Psoas muscle (tissue), 8 donors: ENCODE results near the gene PIK3R6. TPM values are rescaled to one million over a fixed set of nuclear protein-coding genes. Genes with fewer than 3 reads are reported as not detected.

Experiments used
- ATAC-seq, 4 donors: fragments of 200-7000 bp; cut with Tn5 transposase; one replicate each; pipeline ENCODE4 v1.9.1; 2020; ENCODE audit warnings: moderate library complexity in 3 of 4, mild to moderate bottlenecking in 2 of 4
- DNase-seq, 2 donors: peaks; one replicate each; pipeline ENCODE4 v3.0.0-alpha.2; 2020
- H3K27ac ChIP-seq: fragments of 200-600 bp; one replicate; pipeline ENCODE4 v1.8.0; 2022
- H3K27me3 ChIP-seq, 3 donors: fragments of 200-600 bp in 1 of 3; one replicate each; pipeline versions ENCODE4 v1.6.1 to v1.8.0; 2013 to 2022; ENCODE audit warnings: low read length in 2 of 3, mild to moderate bottlenecking in 2 of 3, moderate library complexity in 1 of 3; ENCODE audit not compliant: insufficient read depth in 3 of 3
- H3K36me3 ChIP-seq, 2 donors: fragments of 200-600 bp in 1 of 2; one replicate each; pipeline versions ENCODE4 v1.6.1 to v1.8.0; 2013 to 2022; ENCODE audit warnings: low read depth in 1 of 2, mild to moderate bottlenecking in 1 of 2, moderate library complexity in 1 of 2; ENCODE audit not compliant: insufficient read depth in 1 of 2
- H3K4me1 ChIP-seq: fragments of 200-600 bp; one replicate; pipeline ENCODE4 v1.8.0; 2022
- H3K4me3 ChIP-seq: fragments of 200-600 bp; one replicate; pipeline ENCODE4 v1.8.0; 2022; ENCODE audit warnings: mild to moderate bottlenecking
- H3K9me3 ChIP-seq: fragments of 200-600 bp; one replicate; pipeline ENCODE4 v1.8.0; 2022
- WGBS, 3 donors: extraction: QIAGEN DNeasy Blood & Tissue Kit; methylation state at CpG; one replicate each; pipeline versions ENCODE4 v1.1.6 to v1.1.7; 2013; 5-methylcytosine and 5-hydroxymethylcytosine counted together
- intact Hi-C, 2 donors: fragments of 100-400 bp; cut with DNase I; formaldehyde crosslinking; loops; one replicate each; pipeline versions ENCODE4 v1.11.0 to v1.14.2; 2022
- polyA plus RNA-seq, 3 donors: library from polyadenylated mRNA; stranded (reverse); fragments of 200-250 nt; gene quantifications; one replicate each; pipeline ENCODE4 v1.2.3, GENCODE V29; 2013
- total RNA-seq, 4 donors: library from RNA; stranded (reverse); fragmentation: NEBNext Ultra II Directional in 2 of 4; extraction: Animal tissue kit (Norgen Biotek cat#: 25700) in 2 of 4; gene quantifications; one replicate each; pipeline versions ENCODE4 v1.2.1 to v1.2.4, GENCODE V29; 2021 to 2023
- TF ChIP-seq, protein P1 (sequence below): fragments of 200-600 bp; IDR thresholded peaks from one replicate; pipeline ENCODE4 v1.8.0; 2022; ENCODE audit warnings: antibody characterized with exemption
- donor health status: healthy with polysubstance abuse.
- donor health status: DM: no; HTN: no; CAD: no; lungs with moderate emphysema.
- donor health status: Bipolar disorder and iron deficiency.
- donor health status: healthy.
- donor health status: DM: yes; HTN: yes; CAD: no.
- donor health status: DM: no; HTN: no; CAD: no.
- donor health status: DM: no; HTN: no; CAD: no.
- donor health status: DM: yes; HTN: yes; CAD: no.

Gene PIK3R6
- total and polyA plus RNA-seq, 7 donors, result 0.08 to 0.58 (median 0.32) TPM

DNA sequence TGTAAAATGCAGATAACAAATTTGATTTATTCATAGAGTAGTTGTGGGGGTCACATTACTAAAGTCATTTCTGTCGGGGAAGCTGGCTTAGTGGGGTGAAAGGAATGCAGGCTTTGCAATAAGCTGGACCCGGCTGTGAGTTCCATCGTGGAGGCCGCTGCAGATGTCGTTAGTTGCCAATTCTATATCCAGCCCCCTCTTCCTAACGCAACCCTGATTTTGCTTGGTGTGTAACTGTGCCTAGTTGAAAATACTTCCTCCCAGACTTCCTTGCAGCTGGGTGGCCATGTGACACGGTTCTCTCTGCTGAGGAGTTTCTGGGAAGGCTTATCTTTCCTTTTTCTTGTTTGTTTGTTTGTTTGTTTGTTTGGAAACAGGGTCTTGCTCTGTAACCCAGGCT, 72.8 kb downstream of the PIK3R6 start:
- Histone ChIP-seq H3K4me1 (no peaks in the 10 kb centered on the region), H3K9me3 (peaks cover 8% of the 10 kb centered on the region), H3K27me3 (peaks cover 0 to 25% (median 0%) of the 10 kb centered on the region in 3 donors), H3K4me3 (no peak overlapping the region), H3K36me3 (no peaks in the 10 kb centered on the region), H3K27ac (no peak overlapping the region)
- intact Hi-C loops, result loop anchor here in 1 of 2 donors (10.0 kb wide), 1 partner anchor 100 kb away; no protein-coding TSS in a partner anchor
- WGBS, 3 donors, result 13 to 44% (median 15%) methylated on average over 7 of the region's 7 CpGs
- ATAC-seq (no peak), DNase-seq (no peak)
- TF ChIP-seq, protein P1, sequence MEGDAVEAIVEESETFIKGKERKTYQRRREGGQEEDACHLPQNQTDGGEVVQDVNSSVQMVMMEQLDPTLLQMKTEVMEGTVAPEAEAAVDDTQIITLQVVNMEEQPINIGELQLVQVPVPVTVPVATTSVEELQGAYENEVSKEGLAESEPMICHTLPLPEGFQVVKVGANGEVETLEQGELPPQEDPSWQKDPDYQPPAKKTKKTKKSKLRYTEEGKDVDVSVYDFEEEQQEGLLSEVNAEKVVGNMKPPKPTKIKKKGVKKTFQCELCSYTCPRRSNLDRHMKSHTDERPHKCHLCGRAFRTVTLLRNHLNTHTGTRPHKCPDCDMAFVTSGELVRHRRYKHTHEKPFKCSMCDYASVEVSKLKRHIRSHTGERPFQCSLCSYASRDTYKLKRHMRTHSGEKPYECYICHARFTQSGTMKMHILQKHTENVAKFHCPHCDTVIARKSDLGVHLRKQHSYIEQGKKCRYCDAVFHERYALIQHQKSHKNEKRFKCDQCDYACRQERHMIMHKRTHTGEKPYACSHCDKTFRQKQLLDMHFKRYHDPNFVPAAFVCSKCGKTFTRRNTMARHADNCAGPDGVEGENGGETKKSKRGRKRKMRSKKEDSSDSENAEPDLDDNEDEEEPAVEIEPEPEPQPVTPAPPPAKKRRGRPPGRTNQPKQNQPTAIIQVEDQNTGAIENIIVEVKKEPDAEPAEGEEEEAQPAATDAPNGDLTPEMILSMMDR, result no peak

DNA sequence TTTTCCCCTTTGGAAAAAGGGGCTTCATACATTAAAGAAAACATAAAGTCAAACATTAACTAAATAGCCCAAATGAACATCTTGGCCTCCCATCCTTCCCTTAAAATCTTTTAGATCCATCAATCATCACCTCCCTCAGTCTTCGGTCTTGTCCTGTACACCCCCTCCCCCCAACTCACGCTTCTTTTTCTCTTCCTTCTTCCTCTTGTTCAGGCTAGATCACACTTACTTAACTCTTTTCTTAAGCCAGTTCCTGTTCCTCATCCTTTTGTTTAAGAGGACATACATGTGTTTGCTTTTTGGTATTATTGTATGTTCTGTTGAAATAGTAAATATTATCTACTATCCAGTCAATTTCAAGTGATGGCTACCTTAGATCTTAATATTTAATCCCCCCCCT, 73.8 kb downstream of the PIK3R6 start:
- no peak for ATAC-seq
- no peak for DNase-seq

DNA sequence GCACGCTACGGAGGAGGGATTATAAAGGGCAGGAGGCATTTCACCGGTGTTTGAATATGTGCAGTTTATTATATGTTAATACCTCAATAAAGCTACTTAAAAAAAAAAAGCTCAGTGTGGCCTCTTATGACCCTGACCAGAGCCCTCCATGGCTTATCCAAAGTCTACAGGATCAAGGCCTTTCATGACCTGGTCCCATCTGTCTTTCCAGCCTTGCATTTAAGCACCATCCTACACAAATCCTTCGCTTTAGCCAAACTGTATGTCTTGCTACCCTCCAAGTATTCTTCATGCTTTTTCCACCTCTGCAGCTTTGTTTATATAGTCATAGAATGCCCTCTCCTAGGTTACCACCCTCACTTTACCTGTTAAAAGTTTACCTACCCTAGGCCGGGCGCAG, 74.8 kb downstream of the PIK3R6 start:
- no peak for DNase-seq
- no peaks in the 10 kb centered on the region for H3K36me3 ChIP-seq
- peaks cover 0 to 5% (median 0%) of the 10 kb centered on the region in 3 donors for H3K27me3 ChIP-seq
- intact Hi-C loops, result loop anchor here in 1 of 2 donors (10.0 kb wide), 1 partner anchor 102 kb away; no protein-coding TSS in a partner anchor
- H3K9me3 ChIP-seq, result peaks cover 8% of the 10 kb centered on the region
- H3K27ac ChIP-seq, result no peak overlapping the region
- WGBS, 3 donors, result 62 to 83% (median 81%) methylated on average over 6 of the region's 6 CpGs
- ATAC-seq, result no peak
- no peaks in the 10 kb centered on the region for H3K4me1 ChIP-seq
- no peak overlapping the region for H3K4me3 ChIP-seq
- TF ChIP-seq, protein P1, result no peak

More for the DNA sequence above, 73.8 kb downstream of the PIK3R6 start:
- intact Hi-C loops, result loop anchor here in 1 of 2 donors (10.0 kb wide), 1 partner anchor 101 kb away; no protein-coding TSS in a partner anchor
- 56 to 71% (median 70%) methylated on average over 2 of the region's 2 CpGs for WGBS, 3 donors
- Histone ChIP-seq H3K4me1 (no peaks in the 10 kb centered on the region), H3K27ac (no peak overlapping the region), H3K27me3 (peaks cover 0 to 16% (median 0%) of the 10 kb centered on the region in 3 donors), H3K36me3 (no peaks in the 10 kb centered on the region), H3K9me3 (peaks cover 8% of the 10 kb centered on the region), H3K4me3 (no peak overlapping the region)
- TF ChIP-seq, protein P1, result no peak

DNA sequence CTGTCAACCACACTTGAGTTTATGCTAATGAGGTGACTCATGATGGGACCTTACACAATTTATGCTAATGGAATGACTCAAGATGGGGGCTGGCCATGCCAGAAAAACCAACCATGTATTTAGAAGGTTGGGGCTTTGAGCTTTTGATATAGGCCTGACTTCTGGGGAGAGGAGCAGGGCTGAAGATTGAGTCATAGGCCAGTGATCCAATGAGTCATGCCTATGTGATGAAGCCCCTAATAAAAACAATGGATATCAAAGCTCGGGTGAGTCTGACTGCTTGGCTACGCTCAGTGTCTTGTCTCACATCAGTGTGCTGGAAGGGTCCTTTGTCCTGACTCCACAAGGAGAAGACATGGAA, 75.6 kb downstream of the PIK3R6 start:
- H3K4me1 ChIP-seq, result no peaks in the 10 kb centered on the region
- DNase-seq (no peak), ATAC-seq (no peak)
- WGBS, 3 donors, result 85 to 91% (median 89%) methylated on average over 2 of the region's 2 CpGs
- H3K27me3 ChIP-seq, result no peaks in the 10 kb centered on the region
- H3K4me3 ChIP-seq, result no peak overlapping the region
- no peaks in the 10 kb centered on the region for H3K36me3 ChIP-seq
- intact Hi-C loops, result loop anchor here in 1 of 2 donors (10.0 kb wide), 1 partner anchor 103 kb away; no protein-coding TSS in a partner anchor
- no peak overlapping the region for H3K27ac ChIP-seq
- TF ChIP-seq, protein P1, result no peak
- peaks cover 8% of the 10 kb centered on the region for H3K9me3 ChIP-seq
